Esophagus muscularis mucosa (tissue), 4 donors: ENCODE data around the gene ACAT2. TPM values are rescaled to one million over a fixed set of nuclear protein-coding genes. Genes with fewer than 3 reads are reported as not detected.
"Not testable (repeated sequence)": the region's sequence is repeated elsewhere in the genome, so short reads cannot be mapped to it uniquely, and the experiment has no call there.

Source experiments
- DNase-seq: peaks from one replicate; pipeline ENCODE4 v3.0.0-alpha.2; 2017; ENCODE audit errors: extremely low spot score
- H3K27ac ChIP-seq, 4 donors: fragments of 200-600 bp; sonication (generic); replicated peaks in 1 of 4; 1 replicate in 3 of 4; 2 replicates in 1 of 4; pipeline ENCODE4 v1.5.1; 2016 to 2019; ENCODE audit warnings: mild to moderate bottlenecking in 1 of 4
- H3K27me3 ChIP-seq, 4 donors: fragments of 200-600 bp; sonication (generic); one replicate each; pipeline versions ENCODE4 v1.5.1 to v1.6.0; 2016 to 2019
- H3K36me3 ChIP-seq, 4 donors: fragments of 200-600 bp; sonication (generic); one replicate each; pipeline ENCODE4 v1.5.1; 2016 to 2019
- H3K4me1 ChIP-seq, 4 donors: fragments of 200-600 bp; sonication (generic); one replicate each; pipeline ENCODE4 v1.5.1; 2016 to 2019
- H3K4me3 ChIP-seq, 4 donors: fragments of 200-600 bp; sonication (generic); 1 replicate in 2 of 4; 2 replicates in 2 of 4; pipeline ENCODE4 v1.5.1; 2016 to 2019; ENCODE audit warnings: mild to moderate bottlenecking in 4 of 4, moderate library complexity in 1 of 4
- H3K9me3 ChIP-seq, 4 donors: fragments of 200-600 bp; sonication (generic); 1 replicate in 3 of 4; 2 replicates in 1 of 4; pipeline ENCODE4 v1.5.1; 2016 to 2019
- EP300 ChIP-seq: sonication (generic); formaldehyde crosslinking; IDR thresholded peaks from one replicate; pipeline ENCODE4 v1.6.1; 2017; ENCODE audit warnings: antibody characterized with exemption
- POLR2A ChIP-seq: fragments of 450-650 bp; IDR thresholded peaks from one replicate; pipeline ENCODE4 v1.6.1; 2017; ENCODE audit warnings: antibody characterized with exemption, moderate library complexity, mild to moderate bottlenecking, low read depth
- POLR2AphosphoS5 ChIP-seq, 2 donors: sonication (generic); formaldehyde crosslinking; IDR thresholded peaks; one replicate each; pipeline ENCODE4 v1.6.1; 2017; ENCODE audit warnings: antibody characterized with exemption in 2 of 2
- WGBS: methylation state at CpG from one replicate; pipeline ENCODE4 v1.1.5; 2018; 5-methylcytosine and 5-hydroxymethylcytosine counted together
- intact Hi-C: fragments of 100-400 bp; cut with DNase I; formaldehyde crosslinking; loops from one replicate; pipeline ENCODE4 v1.15.1; 2023
- total RNA-seq, 4 donors: library from RNA; depleted of rRNA; stranded (reverse); fragments of >200 nt; gene quantifications; one replicate each; pipeline versions ENCODE4 v1.1.0 to v1.2.1, GENCODE V29; 2016
- TF ChIP-seq, protein P1 (sequence below), 3 experiments: fragments of 200-600 bp in 2 of 3; fragments of 450-650 bp in 1 of 3; sonication (generic) in 2 of 3; IDR thresholded peaks; one replicate each; pipeline ENCODE4 v1.5.1; 2017 to 2019; ENCODE audit warnings: antibody characterized with exemption in 3 of 3, mild to moderate bottlenecking in 2 of 3, moderate library complexity in 1 of 3

The ACAT2 gene
- total RNA-seq, 4 donors from 2014 or later = 4.7 to 9.1 (median 6.9) TPM

DNA sequence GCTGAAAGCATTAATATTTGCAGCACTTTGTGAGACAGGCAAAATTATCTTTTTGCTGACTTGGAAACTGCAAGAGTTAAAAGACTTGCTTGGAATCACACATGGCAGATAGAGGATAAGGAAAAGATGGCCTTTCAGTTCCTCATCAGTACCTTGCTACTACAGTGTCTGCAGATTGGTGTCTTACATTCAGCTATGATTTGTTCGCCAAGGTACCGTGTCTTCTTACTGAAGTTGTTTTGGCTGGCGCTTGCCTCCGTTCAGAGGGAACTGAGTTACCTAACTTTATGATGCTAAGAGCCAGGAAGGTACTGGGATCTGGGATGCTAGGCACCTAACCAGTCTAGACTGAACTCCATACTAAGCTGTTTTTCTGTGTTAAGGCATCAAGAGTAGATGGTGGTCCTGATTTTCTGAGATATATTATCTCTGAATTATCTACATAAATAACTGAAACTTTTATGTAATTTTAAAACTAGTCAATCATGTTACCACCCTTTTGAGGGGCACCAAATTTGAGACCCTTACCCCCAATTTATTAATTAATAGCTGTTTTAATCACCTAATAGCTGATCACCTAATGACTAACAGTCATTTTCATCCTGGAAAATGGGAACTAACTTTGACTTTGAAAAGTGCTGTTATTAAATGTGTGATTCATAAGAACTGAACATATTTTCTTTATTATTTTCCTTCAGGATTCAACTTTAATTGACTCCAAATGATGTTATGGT lies 32.1 kb upstream of the ACAT2 start:
- TF ChIP-seq EP300 = no peak
- TF ChIP-seq, protein P1, sequence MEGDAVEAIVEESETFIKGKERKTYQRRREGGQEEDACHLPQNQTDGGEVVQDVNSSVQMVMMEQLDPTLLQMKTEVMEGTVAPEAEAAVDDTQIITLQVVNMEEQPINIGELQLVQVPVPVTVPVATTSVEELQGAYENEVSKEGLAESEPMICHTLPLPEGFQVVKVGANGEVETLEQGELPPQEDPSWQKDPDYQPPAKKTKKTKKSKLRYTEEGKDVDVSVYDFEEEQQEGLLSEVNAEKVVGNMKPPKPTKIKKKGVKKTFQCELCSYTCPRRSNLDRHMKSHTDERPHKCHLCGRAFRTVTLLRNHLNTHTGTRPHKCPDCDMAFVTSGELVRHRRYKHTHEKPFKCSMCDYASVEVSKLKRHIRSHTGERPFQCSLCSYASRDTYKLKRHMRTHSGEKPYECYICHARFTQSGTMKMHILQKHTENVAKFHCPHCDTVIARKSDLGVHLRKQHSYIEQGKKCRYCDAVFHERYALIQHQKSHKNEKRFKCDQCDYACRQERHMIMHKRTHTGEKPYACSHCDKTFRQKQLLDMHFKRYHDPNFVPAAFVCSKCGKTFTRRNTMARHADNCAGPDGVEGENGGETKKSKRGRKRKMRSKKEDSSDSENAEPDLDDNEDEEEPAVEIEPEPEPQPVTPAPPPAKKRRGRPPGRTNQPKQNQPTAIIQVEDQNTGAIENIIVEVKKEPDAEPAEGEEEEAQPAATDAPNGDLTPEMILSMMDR (IDR thresholded peaks at IDR 0.05) = no peak
- TF ChIP-seq POLR2AphosphoS5 (IDR thresholded peaks at IDR 0.05) = no peak
- TF ChIP-seq POLR2A = no peak
- Histone ChIP-seq H3K27me3 (no peaks in the 10 kb centered on the region), H3K4me1 (peaks cover 45 to 79% (median 74%) of the 10 kb centered on the region in 4 donors), H3K36me3 (peaks cover 0 to 5% (median 0%) of the 10 kb centered on the region in 4 donors), H3K4me3 (peak overlapping the region; percentile 82 to 92 (median 89)), H3K27ac (peak overlapping the region; percentile 98 to 99 (median 99)), H3K9me3 (no peaks in the 10 kb centered on the region)
- intact Hi-C loops = loop anchor here (5.0 kb wide), 2 partner anchors 37 to 58 kb away; partner anchors contain the start of genes SOD2 and TCP1
- DNase-seq = no peak
- whole genome bisulfite sequencing = 43% methylated on average over 2 of the region's 4 CpGs

DNA sequence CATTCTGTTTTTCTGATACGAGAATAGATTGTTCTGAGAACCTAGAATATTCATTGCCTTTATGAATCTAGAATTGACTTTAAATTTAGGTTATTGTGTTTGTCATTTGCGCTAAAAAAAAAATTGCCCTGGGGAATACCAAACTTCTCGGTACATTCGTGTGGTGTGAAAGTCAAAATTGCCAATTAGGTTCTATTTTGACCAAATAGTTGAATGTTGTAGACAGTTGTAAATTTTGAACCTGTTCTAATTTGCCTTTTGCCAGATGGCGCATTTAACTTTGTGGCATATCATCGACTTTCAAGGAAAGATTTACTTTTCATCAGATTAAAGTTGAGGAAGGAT lies 31.5 kb upstream of the ACAT2 start:
- no peaks in the 10 kb centered on the region for H3K9me3 ChIP-seq
- DNase-seq = no peak
- WGBS = 70% methylated on average over 6 of the region's 6 CpGs
- peaks cover 49 to 79% (median 75%) of the 10 kb centered on the region in 4 donors for H3K4me1 ChIP-seq
- TF ChIP-seq POLR2A (no peak), POLR2AphosphoS5 (IDR thresholded peaks at IDR 0.05) (no peak), EP300 (no peak)
- TF ChIP-seq, protein P1 (IDR thresholded peaks at IDR 0.05) = no peak
- peaks cover 0 to 5% (median 0%) of the 10 kb centered on the region in 4 donors for H3K36me3 ChIP-seq
- intact Hi-C loops = loop anchor here (5.0 kb wide), 1 partner anchor 57 kb away; the partner anchor contains the start of gene TCP1
- H3K27ac ChIP-seq = peak overlapping the region in 3 of 4 donors; percentile 99
- H3K4me3 ChIP-seq = peak overlapping the region in 1 of 4 donors; percentile 92
- H3K27me3 ChIP-seq = no peaks in the 10 kb centered on the region

DNA sequence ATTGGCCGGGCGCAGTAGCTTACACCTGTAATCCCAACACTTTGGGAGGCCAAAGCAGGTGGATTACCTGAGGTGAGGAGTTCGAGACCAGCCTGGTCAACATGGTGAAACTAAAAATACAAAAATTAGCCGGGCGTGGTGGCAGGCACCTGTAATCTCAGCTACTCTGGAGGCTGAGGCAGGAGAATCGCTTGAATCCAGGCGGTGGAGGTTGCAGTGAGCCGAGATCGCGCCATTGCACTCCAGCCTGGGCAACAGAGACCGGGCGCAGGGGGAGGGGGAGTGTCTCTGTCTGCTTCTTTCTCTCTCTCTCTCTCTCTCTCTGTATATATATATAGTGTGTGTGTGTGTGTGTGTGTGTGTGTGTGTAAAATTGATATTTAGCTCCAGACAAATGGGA lies 29.3 kb upstream of the ACAT2 start:
- Histone ChIP-seq H3K4me1 (peaks cover 53 to 91% (median 86%) of the 10 kb centered on the region in 4 donors), H3K36me3 (peaks cover 0 to 12% (median 4%) of the 10 kb centered on the region in 4 donors)
- not testable (repeated sequence) for H3K27me3 ChIP-seq, H3K9me3 ChIP-seq, DNase-seq, H3K27ac ChIP-seq, H3K4me3 ChIP-seq
- intact Hi-C loops = loop anchor here (5.0 kb wide), 1 partner anchor 55 kb away; the partner anchor contains the start of gene TCP1
- 95% methylated on average over 12 of the region's 12 CpGs for WGBS

DNA sequence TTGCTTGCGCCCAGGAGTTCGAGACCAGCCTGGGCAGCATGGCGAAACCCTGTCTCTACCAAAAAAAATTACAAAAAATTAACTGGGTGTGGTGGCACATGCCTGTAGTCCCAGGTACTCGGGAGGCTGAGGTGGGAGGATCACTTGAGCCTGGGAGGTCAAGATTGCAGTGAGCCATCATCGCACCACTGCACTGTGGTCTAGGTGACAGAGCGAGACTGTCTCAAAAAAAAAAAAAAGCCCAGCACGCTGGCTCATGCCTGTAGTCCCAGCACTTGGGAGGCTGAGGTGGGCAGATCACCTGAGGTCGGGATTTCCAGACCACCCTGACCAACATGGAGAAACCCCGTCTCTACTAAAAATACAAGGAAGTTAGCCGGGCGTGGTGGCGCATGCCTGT lies 28.4 kb upstream of the ACAT2 start:
- H3K9me3 ChIP-seq, DNase-seq, H3K4me3 ChIP-seq, H3K27ac ChIP-seq, H3K27me3 ChIP-seq: not testable (repeated sequence)
- Histone ChIP-seq H3K4me1 (peaks cover 57 to 99% (median 93%) of the 10 kb centered on the region in 4 donors), H3K36me3 (peaks cover 0 to 20% (median 8%) of the 10 kb centered on the region in 4 donors)
- 89% methylated on average over 12 of the region's 12 CpGs for WGBS
- intact Hi-C loops = loop anchor here (5.0 kb wide), 1 partner anchor 54 kb away; the partner anchor contains the start of gene TCP1

DNA sequence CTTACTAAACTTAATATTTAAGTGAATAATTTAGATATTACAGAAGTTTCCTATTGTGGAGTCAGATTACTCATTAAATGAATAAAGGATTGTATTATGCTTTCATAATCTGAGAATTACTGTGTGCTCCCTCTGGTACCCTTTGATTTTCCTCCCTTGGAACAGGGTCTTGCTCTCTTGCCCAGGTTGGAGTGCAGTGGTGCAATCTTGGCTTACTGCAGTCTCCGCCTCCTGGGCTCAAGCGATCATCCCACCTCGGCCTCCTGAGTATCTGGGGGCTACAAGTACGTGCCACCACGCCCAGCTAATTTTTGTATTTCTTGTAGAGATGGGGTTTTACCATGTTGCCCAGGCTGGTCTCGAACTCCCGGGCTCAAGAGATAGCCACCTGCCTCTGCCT lies 24.9 kb upstream of the ACAT2 start:
- H3K4me1 ChIP-seq = peaks cover 32 to 100% (median 91%) of the 10 kb centered on the region in 4 donors

More for the DNA sequence above, 24.9 kb upstream of the ACAT2 start:
- TF ChIP-seq POLR2AphosphoS5 (IDR thresholded peaks at IDR 0.05) = no peak
- TF ChIP-seq EP300 = no peak
- no peak for TF ChIP-seq POLR2A
- TF ChIP-seq, protein P1 (IDR thresholded peaks at IDR 0.05) = no peak
- DNase-seq = no peak
- intact Hi-C loops = no loop called here
- Histone ChIP-seq H3K36me3 (peaks cover 7 to 50% (median 29%) of the 10 kb centered on the region in 4 donors), H3K4me3 (no peak overlapping the region), H3K9me3 (no peaks in the 10 kb centered on the region), H3K27me3 (no peaks in the 10 kb centered on the region), H3K27ac (peak overlapping the region in 1 of 4 donors; percentile 0)
- 87% methylated on average over 7 of the region's 7 CpGs for WGBS
